Limb (tissue), 2 donors: ENCODE results near the gene SLC39A11.
A peak's percentile ranks its signal among the peaks of the same experiment; 100 is the strongest.
"Not testable (repeated sequence)": the region's sequence is repeated elsewhere in the genome, so short reads cannot be mapped to it uniquely, and the experiment has no call there.

ENCODE experiments used
- DNase-seq, 2 donors: peaks; one replicate each; pipeline ENCODE4 v3.0.0-alpha.2; 2016; ENCODE audit errors: extremely low spot score in 2 of 2

SLC39A11 gene

DNA sequence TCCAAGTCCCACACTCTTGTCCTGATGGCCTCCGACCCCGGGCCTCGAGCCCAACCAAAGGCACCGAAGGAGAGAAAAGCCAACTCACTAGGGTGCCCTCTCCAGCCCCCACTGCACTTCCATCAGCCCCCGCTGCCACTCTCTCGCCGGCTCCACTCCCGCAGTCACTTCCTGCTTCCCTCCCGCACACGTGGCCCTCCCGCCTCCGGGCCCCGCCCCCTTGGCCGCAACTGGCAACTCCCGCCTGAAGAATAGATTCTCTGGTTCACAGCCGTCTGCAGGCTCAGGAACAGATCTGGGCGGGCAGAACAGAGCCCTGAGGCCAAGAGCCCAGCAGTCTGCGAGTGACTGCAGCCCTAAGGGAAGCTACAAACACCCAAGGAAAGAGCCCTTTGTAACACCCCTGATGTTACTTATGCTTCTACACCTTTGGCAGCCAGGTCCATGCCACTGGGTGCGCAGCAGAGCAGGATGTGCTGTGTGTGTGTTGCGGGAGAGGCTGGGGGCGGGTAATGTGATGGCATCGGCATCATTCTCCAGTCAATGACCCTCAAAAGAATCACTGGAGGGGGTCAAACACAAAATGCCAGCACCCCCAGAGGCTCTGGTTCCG lies at the start of gene SLC39A11:
SLC39A11 (minus strand) TSS at position 166 of the 613 bp plus-strand sequence. CDS start 3,924 bp downstream, outside the sequence.
- DNase-seq, result peak; percentile 93 to 95

- no peak for DNase-seq
These were observed 48.9 kb upstream of the SLC39A11 start for GRCh38 chr17:73141411-73141810.

GRCh38 chr17:73140566-73140965 lies 48.1 kb upstream of the SLC39A11 start:
- no peak for DNase-seq

GRCh38 chr17:73139296-73139695 lies 46.8 kb upstream of the SLC39A11 start:
- DNase-seq, result no peak

GRCh38 chr17:73138541-73139138 lies 46.2 kb upstream of the SLC39A11 start:
- no peak for DNase-seq

- no peak for DNase-seq
These were observed 44.9 kb upstream of the SLC39A11 start for GRCh38 chr17:73137376-73137775.

DNA sequence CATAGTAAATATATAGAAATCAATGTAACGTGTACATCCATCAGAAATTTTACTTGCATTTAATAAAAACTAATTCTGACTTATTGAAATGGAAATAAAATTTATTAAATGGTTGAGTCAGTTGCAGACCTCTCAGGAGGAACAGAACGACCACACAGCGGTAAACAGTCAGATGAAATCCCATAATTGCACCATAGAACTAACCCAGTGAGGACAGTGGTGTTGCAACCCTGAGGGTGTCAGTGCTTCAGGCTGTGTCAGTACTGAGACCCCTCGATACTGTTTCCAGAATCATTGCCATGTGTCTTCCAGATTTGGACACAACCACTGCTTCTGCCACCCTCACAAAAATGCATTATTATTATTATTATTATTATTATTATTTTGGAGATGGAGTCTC lies 43.3 kb upstream of the SLC39A11 start:
- DNase-seq, result no peak

DNA sequence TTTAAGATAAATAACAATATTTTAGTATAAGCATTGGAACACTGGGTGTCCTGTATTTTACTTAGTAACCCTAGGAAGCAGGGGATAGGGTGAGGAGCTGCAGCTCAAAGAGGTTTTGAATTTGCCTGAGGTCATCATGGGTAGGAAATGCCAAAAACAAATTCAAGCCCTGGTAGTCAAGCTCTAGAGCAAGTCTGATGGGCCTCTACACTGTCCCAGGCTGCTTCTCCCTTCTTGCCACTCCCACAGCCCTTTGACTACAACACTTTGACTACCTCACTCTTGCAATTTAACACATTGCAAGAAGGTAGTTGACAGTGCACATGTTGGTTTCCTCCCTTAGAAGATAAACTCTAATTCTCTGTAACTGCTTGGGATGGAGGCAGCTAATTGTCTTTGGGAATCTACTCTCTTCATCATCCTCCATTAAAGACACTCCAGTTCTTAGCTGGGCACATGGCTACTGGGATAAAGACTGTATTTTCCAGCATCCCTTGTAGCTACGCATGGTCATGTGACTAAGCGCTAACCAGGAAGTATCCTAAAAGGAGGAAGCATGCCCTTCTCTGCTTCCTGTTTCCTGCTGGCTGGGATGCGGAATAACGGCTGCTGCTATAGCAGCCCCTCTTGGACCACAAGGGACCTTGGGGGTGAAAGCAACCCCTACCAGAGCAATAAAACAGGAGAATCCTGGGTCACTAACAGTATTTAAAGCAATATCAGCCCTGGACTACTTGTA lies 41.6 kb upstream of the SLC39A11 start:
- no peak for DNase-seq

- DNase-seq, result no peak
These were observed 39.6 kb upstream of the SLC39A11 start for GRCh38 chr17:73132085-73132492.

DNA sequence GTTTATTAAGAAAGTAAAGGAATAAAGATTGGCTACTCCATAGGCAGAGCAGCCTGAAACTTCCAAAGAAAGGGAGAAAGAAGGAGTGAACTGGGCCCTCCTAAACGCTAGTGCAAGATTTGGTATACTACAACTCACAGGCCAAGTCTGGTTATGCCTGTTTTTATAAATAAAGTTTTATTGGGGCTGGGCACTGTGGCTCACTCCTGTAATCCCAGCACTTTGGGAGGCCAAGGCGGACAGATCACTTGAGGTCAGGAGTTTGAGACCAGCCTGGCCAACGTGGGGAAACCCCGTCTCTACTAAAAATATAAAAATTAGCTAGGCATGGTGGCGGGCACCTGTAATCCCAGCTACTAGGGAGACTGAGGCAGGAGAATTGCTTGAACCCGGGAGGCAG lies 39.0 kb upstream of the SLC39A11 start:
- not testable (repeated sequence) for DNase-seq

GRCh38 chr17:73130977-73131376 lies 38.5 kb upstream of the SLC39A11 start:
- no peak for DNase-seq

- no peak for DNase-seq
These were observed 36.0 kb upstream of the SLC39A11 start for GRCh38 chr17:73128496-73128895.

DNA sequence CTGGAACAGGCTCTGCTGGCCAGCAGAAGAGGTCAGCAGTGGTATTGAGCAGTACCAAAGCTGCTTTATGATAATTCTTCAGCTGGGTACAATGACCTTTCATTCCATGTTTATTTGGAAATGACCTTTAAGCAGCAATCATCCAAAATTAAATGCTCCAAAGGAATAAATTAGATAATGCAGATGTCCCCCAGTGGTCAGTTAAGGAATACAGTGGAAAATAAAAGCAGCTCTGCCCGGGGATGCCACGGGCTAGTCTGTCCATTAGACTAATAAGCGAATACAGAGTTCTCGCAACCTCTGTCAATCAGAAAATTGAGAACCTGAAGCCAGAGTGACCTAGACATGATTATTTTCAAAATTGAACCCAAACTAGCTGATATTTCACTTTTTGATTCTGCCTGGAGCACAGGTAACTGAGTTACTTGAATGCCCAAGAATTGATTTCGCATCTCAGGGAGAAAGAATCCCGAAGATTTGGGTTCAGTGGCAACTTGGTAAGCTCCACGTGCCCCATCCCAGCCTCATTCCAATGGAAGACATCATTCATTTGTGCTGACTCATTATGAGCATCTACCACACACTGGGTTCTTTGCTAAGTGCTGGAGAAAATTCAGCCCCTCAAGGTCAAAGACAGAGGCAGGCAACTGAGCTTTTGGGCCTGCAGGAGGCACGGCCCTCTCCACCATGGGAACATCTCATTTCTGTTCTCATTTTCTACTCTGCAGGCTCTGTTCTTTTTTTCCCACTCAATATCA lies 34.4 kb upstream of the SLC39A11 start:
- DNase-seq, result no peak

DNA sequence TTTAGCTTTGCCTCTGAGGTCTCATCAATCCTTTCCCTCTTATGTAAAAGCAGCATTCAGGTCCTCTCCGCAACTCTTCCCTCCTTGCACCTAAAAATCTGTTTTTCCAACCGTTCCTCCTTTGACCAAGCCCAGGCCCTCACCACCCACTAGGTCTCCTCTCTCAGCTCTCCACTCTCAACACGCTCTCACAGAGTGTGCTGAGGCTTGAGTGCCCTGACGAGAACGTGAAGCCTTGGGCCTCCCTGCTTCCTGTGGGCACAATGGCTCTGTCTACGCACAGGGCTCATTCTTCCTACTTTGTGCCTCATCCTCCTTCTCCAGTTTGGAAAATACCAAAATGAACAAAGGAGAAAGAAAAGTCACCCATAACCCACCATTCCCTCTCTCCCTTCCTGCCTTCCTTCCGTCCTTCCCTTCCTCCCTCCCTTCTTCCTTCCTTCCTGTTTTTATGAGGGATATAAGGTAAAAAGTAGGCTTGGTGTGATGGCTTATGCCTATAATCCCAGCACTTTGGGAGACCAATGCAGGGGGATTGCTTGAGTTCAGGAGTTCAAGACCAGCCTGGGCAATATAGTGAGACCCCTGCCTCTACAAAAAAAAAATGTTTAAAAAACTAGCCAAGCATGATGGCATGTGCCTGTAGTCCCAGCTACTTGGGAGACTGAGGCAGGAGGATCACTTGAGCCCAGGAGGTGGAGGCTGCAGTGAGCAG lies 31.3 kb upstream of the SLC39A11 start:
- no peak for DNase-seq

DNA sequence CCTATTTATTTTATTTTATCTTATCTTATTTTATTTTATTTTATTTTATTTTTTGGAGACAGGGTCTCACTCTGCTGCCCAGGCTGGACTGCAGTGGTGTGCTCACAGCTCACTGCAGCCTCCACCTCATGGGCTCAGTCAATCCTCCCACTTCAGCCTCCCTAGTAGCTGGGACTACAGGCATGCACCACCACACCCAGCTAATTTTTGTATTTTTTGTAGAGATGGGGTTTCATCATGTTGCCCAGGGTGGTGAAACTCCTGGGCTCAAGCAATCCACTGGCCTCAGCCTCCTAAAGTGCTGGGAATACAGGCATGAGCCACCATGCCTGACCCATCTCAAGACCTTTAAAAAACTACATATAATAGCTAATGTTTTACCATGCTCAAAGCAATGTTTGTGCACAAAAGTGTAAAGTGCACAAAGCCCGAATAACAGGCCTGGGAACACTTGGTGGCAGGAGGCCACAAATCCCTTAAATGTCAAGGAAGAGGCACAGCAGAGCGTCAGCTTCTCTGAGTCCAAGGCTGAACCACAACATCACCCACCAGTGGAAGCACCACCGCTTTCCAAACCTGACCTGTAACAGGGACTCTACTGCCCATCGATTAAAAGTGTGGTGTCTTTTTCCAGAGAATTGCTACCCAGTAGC lies 30.6 kb upstream of the SLC39A11 start:
- no peak for DNase-seq

- DNase-seq, result no peak
These were observed 29.0 kb upstream of the SLC39A11 start for GRCh38 chr17:73121506-73121905.

DNA sequence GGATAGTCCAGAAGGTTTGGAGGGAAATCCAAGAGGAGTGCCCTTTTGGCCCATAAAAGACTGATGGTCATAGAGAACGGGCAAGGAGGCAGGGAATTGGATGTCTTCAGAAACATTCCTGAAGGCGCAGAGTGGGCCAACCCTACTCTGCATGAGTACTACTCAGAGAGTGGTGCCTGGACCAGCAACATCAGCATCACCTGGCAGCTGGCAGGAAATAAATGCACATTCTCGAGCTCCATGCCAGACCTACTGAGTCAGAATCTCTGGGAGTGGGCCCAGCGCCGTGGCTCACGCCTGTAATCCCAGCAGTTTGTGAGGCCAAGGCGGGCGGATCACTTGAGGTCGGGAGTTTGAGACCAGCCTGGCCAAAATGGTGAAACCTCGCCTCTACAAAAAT lies 27.1 kb upstream of the SLC39A11 start:
- DNase-seq, result no peak

GRCh38 chr17:73118951-73119391 lies 26.5 kb upstream of the SLC39A11 start:
- peak in 1 of 2 donors; percentile 46 for DNase-seq

GRCh38 chr17:73118139-73118538 lies 25.7 kb upstream of the SLC39A11 start:
- DNase-seq, result no peak

GRCh38 chr17:73112246-73112645 lies 19.8 kb upstream of the SLC39A11 start:
- no peak for DNase-seq

DNA sequence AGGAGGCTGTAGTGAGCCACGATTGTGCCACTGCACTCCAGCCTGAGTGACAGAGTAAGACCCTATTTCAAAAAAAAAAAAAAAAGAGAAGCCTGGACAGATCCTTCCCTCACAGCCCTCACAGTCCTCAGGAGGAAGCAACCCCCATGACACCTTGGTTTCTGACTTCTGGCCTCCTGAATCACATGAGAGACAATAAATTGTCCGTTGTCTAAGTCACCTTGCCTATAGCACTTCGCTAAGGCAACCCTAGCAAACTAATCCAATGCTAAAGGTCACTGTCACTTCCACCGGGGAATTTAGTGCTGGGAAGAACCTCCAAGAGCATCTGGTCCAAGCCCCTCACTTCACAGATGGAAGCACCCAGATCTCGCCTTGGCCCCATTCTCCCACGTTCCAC lies 18.9 kb upstream of the SLC39A11 start:
- DNase-seq, result no peak
